Measurements from ENCODE around the gene CGGBP1.
A peak's percentile ranks its signal among the peaks of the same experiment; 100 is the strongest.

CGGBP1 gene, protein sequence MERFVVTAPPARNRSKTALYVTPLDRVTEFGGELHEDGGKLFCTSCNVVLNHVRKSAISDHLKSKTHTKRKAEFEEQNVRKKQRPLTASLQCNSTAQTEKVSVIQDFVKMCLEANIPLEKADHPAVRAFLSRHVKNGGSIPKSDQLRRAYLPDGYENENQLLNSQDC

GRCh38 chr3:88058581-88059379 lies at the start of gene CGGBP1, which contains the start of gene ZNF654:
TSS of gene CGGBP1 (minus strand) at chr3:88059005. CDS start at chr3:88055976, 3,029 bp downstream.
TSS of gene ZNF654 (plus strand) at chr3:88059255. CDS start at chr3:88059320, 65 bp downstream.
- peak; percentile 88 to 100 (median 97) for DNase-seq

DNA sequence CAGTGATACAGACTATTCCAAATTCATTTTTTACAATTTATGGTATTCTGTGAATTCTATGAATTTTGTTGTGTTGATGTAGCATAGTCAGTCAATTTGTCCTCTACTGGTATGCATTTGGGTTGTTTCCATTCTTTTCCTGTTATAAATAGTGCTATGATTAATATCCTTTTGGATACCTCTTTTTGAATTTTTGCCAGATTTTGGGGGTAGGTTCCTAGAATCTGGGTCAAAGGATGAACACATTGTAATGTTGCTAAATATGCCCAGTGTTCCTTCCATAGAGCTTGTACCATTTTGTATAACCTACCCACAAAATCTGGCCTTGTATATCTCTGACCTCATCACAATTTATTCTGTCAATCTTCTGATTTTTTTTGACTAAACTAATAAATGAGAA lies 46.5 kb upstream of the CGGBP1 start:
- DNase-seq, result no peak

- no peak for DNase-seq
Observed at GRCh38 chr3:88101142-88101541, 42.3 kb upstream of the CGGBP1 start.

GRCh38 chr3:88093266-88093665 lies 34.5 kb upstream of the CGGBP1 start:
- DNase-seq, result no peak

- DNase-seq, result no peak
Observed at GRCh38 chr3:88092270-88092669, 33.5 kb upstream of the CGGBP1 start.

DNA sequence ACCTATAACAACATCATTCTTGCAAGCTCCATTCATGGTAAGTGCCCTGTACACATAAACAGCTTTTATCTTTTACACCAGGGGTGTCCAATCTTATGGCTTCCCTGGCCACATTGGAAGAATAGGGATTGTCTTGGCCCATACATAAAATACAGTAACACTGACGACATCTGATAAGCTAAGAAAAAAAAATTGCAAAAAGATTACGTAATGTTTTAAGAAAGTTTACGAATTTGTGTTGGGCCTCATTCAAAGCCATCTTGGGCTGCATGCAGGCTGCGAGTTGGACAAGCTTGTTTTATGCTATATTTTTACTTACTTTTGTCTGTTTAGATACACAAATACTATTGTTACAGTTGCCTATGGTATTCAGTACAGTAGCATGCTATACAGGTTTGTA lies 31.9 kb upstream of the CGGBP1 start:
- no peak for DNase-seq

GRCh38 chr3:88084097-88084501 lies 25.3 kb upstream of the CGGBP1 start:
- DNase-seq, result no peak

DNA sequence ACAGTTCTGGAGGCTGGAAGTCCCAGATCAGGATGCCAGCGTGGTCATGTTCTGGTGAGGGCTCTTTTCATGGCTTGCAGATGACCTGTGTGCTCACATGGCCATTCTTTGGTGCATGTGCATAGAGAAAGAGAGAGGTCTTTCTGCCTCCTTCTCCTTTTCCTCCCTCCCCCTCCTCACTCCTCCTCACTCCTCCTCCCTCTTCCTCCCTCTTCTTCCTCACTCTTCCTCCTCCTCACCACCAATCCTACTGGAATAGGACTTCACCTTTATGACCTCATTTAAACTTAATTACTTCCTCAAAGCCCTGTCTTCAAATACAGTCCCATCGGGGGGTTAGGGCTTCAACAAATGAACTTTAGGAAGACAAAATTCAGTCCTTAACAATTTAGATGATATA lies 24.0 kb upstream of the CGGBP1 start:
- DNase-seq, result no peak

DNA sequence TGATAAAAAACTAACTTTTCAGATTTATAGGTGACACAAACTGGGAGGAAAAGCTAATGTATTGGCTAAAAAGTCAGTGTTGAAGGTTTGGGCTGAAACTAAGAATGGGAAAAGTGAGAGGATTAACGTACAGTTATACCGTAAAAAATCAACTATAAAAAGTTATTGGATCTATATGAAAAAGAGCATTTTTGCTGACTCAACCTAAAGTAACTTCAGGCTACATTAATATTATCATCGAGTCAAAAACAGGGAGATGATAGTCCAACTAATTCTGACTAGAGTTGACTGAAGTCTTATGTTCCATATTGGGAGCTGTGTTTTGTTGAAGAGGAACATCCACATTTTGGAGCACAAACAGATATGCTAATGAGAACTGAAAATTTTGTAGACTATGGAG lies 20.1 kb upstream of the CGGBP1 start:
- DNase-seq, result no peak

GRCh38 chr3:88076712-88077111 lies 17.9 kb upstream of the CGGBP1 start:
- DNase-seq, result no peak

DNA sequence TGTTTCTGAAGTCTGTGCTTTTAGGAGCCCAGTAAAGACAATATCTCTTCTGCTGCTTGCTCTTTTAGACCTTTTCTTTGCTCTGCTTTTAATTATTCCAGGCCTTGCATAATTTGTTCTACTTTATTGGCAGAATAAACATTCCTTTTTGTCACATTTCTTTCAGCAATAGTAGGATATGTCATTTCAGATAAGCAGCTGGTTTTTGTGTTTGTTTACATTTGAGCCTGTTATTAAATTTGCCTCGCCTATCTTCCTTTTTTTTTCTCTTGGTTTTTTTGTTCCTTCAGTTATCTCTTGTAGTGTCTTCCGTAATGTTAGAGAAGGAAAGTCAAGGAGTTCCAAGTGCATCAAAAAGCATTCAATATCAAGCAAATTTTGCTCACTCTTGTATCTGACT lies 16.7 kb upstream of the CGGBP1 start:
- no peak for DNase-seq

- no peak for DNase-seq
Observed at GRCh38 chr3:88075072-88075471, 16.3 kb upstream of the CGGBP1 start.

GRCh38 chr3:88061746-88062145 lies 2.9 kb upstream of the CGGBP1 start:
- DNase-seq, result no peak

DNA sequence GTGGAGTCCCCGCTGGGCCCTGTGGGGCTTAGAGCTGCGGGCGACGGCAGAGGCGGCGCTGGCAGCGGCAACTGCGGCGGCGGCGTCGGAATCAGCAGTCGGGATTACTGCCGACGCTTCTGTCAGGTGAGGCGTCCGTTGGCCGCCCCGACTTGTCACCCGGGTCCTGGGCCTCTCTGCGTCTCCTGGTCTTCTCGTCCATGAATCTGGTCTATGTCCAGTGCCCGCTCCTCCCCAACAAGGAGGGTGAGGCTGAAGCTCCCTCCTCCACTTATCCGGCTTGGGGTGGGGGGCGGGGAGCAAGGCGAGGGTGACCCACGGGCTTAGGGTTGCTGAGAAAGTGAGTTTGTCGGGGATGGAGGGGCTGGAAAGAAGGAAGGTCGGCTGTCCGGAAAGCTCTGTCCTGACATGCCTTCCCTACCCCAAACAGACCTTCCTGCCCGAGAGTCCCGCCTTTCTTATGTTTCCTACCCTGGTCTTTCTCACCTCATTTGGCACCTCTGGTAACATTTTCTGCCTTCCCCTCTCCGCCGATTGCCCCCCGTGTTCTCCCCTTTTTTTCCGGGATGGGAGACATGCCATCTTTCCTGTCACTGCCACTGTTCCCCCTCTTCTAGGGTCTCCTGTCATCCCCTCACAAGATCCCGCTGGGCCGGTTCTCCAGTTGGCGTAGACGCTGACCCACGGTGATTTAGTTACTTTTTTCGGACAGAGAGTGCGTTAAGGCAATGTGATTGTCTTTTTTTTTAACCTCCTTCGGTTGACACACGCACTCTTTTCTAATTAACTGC lies 770 bp upstream of the CGGBP1 start:
- peak in 10 of 14 donors; percentile 48 to 82 (median 60) for DNase-seq

DNA sequence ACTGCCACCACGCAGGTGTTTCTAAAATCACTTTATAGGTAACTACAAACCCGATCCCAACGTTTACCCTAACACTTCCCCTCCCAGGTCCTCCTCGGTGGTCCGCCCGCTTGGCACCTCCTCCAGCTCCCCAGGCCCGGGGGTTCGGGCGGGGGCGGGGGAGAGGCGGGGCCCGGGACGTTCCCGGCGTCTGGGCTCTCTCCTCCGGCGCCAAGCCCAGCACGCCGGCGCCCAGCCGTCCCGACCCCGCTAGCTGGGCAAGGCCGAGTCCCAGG lies 562 bp downstream of the CGGBP1 start:
- DNase-seq, result peak in 3 of 14 donors; percentile 51 to 69 (median 64)

DNA sequence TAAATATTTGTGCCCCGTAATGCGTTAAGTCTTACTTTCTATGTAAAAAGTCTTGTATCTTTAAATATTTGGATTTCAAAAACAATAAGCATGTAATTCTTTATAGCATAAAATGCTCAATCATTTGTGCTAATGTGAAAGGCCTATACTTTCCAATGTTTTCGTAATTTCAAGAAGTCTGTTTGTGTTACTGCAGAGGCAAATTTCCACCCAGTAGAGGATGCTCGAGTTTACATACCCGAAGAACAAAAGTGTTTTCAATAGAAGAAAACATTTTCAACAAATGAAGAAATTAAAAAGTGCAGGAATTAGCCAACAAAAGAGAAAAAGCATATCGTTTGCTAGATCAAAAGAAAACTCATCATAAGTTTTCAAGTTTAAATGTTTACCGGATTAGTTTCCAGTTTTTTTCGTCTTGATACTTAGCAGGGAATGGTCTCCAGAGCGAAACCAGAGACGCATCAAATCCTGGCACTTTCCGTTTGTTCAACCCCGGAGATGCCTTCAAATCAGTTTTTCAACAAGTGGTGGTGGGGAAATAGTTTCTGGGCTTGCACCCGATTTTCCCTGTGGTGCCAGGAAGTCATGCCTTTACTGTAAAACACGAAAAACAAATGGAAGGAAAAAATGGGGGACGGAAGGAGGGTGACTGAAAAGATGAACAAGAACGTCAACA lies 1.0 kb downstream of the CGGBP1 start:
- peak in 1 of 14 donors; percentile 19 for DNase-seq

GRCh38 chr3:88046766-88047165 lies 12.0 kb downstream of the CGGBP1 start:
- DNase-seq, result no peak

DNA sequence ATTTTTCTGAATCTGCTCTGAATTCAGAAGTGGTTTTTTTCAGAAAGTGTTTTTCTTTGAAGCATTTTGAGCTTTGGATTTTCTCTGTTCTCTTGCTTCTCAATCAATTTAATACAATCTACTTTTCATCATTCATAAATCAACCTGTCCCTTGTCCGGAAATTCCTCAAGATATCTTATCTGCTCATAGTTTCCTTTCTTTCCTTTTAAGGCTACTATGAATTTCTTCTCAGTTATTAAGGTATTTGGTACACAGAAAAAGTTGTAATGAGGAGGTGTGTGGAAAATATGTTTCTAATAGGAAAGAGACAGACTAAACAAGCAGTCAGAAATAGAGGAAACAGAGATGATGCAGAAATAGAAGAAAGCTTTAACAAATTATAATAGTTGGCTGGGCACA lies 14.4 kb downstream of the CGGBP1 start:
- DNase-seq, result no peak

GRCh38 chr3:88041005-88041404 lies 17.8 kb downstream of the CGGBP1 start:
- no peak for DNase-seq

DNA sequence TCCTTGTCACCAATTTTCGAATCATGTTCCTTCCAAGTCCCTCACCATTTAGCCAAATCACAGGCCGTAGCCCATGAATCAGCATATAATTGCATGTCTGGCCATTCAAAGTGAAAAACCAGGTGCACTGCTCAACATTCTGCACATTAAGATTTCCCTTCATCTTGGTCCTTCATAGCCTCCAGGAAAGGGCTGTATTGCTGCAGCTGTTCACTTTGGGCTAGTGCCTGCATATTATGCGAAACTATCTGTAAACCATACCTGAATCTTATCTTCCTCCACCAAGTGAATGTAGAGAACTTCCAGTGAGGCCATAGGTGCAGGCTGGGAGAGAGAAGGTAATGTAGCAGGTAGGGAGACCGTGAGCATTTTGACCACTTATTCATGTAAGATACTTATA lies 18.3 kb downstream of the CGGBP1 start:
- DNase-seq, result no peak

DNA sequence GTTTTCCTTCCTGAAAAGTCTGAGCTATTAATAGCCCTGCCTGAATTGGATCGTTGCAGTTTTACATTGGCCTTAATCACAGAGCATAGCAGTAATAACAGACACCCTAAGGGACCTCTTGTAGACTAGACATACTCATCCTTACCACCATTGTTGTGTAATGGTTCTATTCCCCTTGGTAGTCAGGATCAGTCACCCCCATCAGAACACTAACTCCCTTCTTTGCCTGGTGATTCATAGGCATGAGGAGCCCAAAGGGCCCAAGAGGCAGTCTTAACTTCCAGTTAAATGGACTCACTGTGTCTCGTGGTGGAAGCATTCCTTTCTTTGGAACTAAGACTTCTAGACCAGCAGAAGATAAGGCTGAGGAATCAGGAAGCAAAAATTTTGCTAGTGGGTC lies 20.2 kb downstream of the CGGBP1 start:
- DNase-seq, result no peak

GRCh38 chr3:88036221-88036620 lies 22.6 kb downstream of the CGGBP1 start:
- no peak for DNase-seq

Data from C1 segment of cervical spinal cord (tissue), 14 donors.